ENCODE results near the gene CDK9.
"Not testable (repeated sequence)": the region's sequence is repeated elsewhere in the genome, so short reads cannot be mapped to it uniquely, and the experiment has no call there.

The CDK9 gene

GRCh38 chr9:127780126-127780885 lies 5.5 kb upstream of the CDK9 start:
- no peak for DNase-seq (ENCODE audit: low spot score)

GRCh38 chr9:127780909-127781308 lies 4.9 kb upstream of the CDK9 start:
- not testable (repeated sequence) for DNase-seq (ENCODE audit: low spot score)

- no peak for DNase-seq (ENCODE audit: low spot score)
Measured at GRCh38 chr9:127781806-127782205, 4.0 kb upstream of the CDK9 start.

GRCh38 chr9:127783111-127784008 lies 2.5 kb upstream of the CDK9 start:
- DNase-seq (ENCODE audit: low spot score), result no peak

- DNase-seq (ENCODE audit: low spot score), result peak; percentile 96
Measured at GRCh38 chr9:127785023-127785932, 556 bp upstream of the CDK9 start.

GRCh38 chr9:127786773-127787104 lies 905 bp downstream of the CDK9 start:
- DNase-seq (ENCODE audit: low spot score), result no peak

- DNase-seq (ENCODE audit: low spot score), result no peak
Measured at GRCh38 chr9:127788337-127789011, 2.6 kb downstream of the CDK9 start.

- no peak for DNase-seq (ENCODE audit: low spot score)
Measured at GRCh38 chr9:127789179-127789578, 3.3 kb downstream of the CDK9 start.

- DNase-seq (ENCODE audit: low spot score), result no peak
Measured at GRCh38 chr9:127790094-127790855, 4.4 kb downstream of the CDK9 start.

GRCh38 chr9:127791085-127791484 lies 5.3 kb downstream of the CDK9 start:
- no peak for DNase-seq (ENCODE audit: low spot score)

- DNase-seq (ENCODE audit: low spot score), result no peak
Measured at GRCh38 chr9:127792417-127793031, 6.7 kb downstream of the CDK9 start.

GRCh38 chr9:127793093-127793708 lies 7.4 kb downstream of the CDK9 start:
- no peak for DNase-seq (ENCODE audit: low spot score)

- no peak for DNase-seq (ENCODE audit: low spot score)
Measured at GRCh38 chr9:127794001-127794791, 8.4 kb downstream of the CDK9 start.

GRCh38 chr9:127796225-127796813 lies 10.5 kb downstream of the CDK9 start:
- no peak for DNase-seq (ENCODE audit: low spot score)

GRCh38 chr9:127796852-127797370 lies 11.1 kb downstream of the CDK9 start:
- DNase-seq (ENCODE audit: low spot score), result no peak

GRCh38 chr9:127801955-127802575 lies 16.2 kb downstream of the CDK9 start:
- DNase-seq (ENCODE audit: low spot score), result no peak

- DNase-seq (ENCODE audit: low spot score), result peak; percentile 99
Measured at GRCh38 chr9:127802576-127803443, 17.0 kb downstream of the CDK9 start, which contains the start of gene FPGS. Gene FPGS (plus strand): TSS chr9:127802882. CDS start chr9:127802925, 43 bp downstream.
